Stimulated activated CD4-positive, alpha-beta T cell treated with anti-CD3 and anti-CD28 coated beads, TNF-alpha, amount 100 ng/mL, for 24 hours (primary cell): Measurements from ENCODE around the gene MRPL47.

ENCODE experiments used
- DNase-seq, 3 experiments: peaks; one replicate each; pipeline ENCODE4 v3.0.0-alpha.2; 2020; ENCODE audit warnings: low read depth in 3 of 3

Gene MRPL47

DNA sequence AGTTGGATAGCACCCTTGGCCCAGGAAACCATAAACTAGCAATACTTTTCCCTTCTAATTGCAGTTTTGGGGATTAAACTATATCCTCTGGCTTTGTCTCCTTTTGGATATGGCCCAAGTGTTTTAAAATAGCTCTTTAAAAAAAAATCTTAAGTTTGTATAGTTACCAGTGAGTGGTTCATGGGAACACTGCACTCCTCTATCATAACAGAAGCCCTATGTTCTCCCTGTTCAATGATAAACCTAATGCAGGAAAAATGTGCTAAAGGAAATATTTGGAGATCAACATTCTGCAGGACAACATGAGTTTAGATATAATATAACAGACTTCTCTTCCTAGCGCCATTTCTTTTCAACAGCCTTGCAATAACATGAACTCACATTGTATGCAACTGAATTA is 13.1 kb downstream of the MRPL47 start:
- DNase-seq = no peak

DNA sequence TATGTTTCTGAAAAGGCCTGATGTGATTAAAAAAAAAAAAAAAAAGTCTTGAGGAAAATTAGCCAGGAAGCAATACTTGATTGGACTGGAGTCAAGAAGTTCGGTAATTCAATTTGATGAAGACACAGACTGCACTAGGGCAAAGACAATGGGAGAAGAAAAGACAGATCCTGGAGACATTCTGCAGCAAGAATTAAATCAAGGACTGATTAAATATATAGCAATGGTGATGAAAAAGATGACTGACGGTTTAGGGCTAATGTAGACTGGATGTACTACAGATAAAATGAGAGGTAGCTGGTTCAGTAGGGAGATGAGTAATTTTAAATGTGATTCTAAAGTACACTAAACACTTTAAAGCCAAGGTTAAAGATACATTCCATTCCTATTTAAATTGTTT is 13.8 kb downstream of the MRPL47 start:
- no peak for DNase-seq

DNA sequence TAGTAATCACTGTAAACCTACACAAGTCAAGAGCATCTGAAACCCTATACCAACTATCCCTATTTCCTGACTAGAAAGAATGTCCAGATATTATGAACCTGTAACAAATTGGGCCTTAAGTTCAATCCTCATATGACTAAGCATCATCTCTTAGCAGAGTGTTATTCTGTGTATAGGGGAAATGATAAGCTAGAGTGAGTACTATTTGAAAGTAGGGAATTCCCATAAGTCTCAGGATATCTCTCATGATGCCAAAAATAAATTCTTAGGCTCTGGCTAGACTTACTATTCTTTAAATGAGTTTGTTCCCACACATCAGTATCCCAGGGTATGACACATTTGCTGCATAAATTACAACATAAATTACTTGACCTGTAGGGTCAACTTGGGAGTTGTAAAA is 15.3 kb downstream of the MRPL47 start:
- no peak for DNase-seq

DNA sequence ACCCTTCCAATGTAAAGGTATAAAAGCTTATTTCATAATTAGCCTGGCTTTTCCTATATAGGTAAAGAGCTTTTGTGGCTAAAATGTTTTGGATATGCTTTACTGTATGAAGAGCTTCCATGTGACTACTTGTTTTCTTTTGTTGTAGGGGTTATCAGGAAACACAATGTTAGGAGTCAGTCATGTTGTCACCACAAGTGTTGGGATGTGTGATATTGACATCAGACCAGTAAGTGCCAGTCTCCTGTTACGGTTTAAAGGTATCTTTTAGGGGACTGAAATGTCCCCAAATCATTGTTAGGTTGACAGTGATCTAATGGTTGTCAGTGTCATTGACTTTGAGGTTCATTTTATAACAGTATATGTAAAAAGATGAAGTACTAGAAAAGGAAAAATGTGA is 23.4 kb downstream of the MRPL47 start:
- no peak for DNase-seq

DNA sequence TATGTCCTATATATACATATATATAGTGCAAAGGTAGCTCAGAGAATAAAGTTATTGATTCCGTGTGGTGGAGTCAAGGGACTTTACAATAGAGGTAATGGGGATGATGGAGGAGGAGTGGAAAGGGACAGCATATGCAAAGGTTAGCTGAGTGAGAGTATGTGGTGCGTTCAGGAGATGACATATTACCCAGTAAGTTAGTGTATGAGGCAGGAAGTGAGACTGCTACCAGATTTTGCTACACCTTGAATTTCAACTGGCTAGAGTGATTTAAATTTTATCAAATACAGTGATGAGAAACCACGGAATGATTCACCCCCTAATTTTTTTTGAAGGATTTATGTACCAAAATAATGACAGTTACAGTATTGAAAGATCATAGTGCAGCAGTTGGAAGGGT is 38.9 kb downstream of the MRPL47 start:
- no peak for DNase-seq

DNA sequence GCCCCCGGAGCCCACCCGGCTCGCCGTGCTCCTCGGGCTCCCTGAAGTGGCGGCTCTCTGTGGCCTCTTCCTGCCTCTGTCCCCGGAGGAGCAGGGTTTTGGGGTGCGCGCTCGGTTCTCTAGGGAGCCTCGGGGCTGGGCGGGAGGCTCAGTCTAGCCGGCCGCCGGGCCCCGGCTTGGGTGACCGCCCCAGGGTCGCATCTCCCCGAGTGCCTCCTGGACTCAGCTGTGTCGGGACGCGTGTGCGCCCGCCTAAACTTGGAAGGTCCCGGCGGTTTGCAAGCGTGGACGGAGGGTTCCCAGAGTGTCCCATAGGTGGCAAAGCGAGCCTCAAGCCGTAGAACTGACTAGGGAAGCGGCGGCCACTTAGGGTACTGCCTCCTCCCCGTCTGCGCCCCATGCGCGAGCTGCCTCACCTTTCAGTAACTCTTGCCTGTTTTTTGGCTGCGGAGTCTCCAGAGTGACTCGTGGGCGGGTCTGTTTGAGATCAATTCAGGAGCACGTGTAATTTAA is 41.1 kb downstream of the MRPL47 start:
- peak; percentile 41 to 64 (median 49) for DNase-seq

DNA sequence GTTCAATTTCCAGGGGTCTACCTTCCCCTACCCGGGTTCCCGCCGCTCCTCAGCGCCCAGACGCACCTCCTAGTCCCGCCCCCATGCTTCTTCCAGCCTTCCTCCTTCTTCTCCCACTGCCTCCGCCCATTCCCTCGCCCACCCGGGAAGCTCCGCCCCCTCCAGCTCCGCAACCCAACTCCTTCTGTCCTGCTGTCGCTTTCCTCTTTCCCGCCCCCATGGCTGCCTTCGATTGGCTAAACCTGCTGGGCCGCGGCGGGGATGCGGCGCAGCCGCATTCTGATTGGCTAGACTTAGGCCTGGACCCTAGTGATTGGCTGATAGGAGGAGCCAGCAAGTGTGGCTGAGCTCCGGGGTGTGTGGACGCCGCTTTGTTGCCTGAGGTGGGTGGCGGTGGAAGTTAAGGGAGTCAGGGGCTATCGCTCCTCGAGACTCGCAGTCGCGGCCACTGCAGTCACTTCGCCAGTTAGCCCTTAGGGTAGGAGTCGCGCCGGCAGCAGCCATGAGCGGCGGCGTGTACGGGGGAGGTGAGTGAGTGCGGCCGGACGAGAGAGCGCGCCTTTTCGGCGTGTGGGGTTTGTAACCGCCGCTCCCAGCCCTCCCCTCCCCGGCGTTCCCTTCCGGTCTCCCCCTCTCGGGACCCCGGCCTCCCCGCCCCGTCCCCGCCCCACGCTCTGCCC is 41.7 kb downstream of the MRPL47 start, which contains the start of gene ACTL6A:
Gene ACTL6A (plus strand): TSS at position 336 of the 680 bp plus-strand sequence. CDS start 167 bp downstream, at position 503.
- peak; percentile 98 to 100 (median 99) for DNase-seq

DNA sequence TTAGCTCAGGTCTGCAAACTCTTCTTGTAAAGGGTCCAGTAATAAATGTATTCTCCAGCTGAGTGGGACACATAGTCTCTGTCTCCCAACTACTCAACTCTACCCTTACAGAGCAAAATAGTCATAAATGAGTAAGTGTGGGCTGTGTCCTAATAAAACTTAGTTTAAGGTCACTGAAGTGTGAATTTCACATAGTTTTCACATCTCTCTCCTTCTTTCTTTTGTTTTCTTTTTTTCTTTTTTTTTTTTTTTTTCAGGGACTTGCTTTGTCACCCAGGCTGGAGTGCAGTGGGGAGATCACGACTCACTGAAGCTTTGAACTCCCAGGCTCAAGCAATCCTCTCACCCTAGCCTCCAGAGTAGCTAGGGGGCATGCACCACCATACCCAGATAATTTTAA is 43.6 kb downstream of the MRPL47 start:
- DNase-seq = no peak

DNA sequence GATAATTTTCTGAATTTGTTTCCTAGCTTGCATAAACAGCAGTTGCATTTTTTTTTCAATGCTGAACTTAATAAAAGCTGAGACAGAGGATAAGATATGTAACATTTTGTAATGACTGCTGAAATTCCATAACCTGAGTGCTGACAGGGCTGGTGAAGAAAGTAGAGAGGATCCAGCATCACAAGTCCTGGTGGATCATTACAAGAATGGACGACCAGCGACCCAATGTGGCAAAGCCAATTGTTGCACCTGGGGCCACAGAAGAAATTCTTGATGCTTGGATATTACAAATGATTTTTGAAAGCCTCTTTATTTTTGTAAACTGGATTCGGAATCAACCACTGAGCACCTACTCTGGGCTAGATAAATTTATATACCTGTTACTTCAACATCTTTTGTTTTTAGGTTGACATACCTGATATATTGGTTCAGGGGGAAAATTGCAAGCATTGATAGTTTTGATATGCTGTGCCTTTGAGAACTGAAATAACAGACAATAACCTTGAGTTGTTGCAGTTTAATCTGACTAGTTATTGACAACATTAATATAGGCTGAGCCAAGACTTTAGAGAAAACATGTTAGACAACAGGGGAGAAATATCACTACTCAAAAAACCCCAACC is 45.6 kb downstream of the MRPL47 start:
- DNase-seq = peak in 2 of 3 experiments; percentile 17 to 30

DNA sequence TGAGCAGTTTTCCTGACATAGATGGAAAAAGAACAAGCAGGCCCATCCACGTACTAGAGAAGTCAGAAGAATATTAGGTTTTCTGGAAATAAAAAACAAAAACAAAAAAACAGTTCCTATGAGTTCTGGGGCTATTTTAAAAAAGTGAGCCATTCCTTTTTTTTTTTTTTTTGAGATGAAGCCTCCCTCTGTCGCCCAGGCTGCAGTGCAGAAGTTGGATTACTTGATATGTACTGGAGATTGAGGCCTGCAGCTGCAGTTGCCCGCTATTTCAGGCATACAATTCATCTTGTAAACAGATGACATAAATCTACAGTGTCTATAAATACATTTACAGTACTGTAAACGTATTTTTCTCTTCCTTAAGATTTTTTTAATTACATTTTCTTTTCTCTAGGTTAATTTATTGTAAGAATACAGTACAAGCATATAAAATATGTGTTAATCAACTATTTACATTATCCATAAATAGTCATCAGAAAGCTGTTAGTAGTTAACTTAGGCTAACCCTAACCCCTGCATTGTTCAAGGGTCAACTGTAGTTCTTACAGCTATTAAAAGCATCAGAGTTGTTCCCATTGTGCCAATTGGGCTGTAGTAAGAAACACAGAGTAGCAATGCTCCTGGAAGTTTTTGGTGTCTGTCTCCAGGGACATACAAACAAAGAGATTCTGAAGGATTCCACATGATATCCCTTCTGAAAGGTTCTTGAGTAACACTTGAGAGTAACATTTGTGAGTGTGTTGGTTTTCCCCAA is 52.9 kb downstream of the MRPL47 start:
- DNase-seq = no peak

DNA sequence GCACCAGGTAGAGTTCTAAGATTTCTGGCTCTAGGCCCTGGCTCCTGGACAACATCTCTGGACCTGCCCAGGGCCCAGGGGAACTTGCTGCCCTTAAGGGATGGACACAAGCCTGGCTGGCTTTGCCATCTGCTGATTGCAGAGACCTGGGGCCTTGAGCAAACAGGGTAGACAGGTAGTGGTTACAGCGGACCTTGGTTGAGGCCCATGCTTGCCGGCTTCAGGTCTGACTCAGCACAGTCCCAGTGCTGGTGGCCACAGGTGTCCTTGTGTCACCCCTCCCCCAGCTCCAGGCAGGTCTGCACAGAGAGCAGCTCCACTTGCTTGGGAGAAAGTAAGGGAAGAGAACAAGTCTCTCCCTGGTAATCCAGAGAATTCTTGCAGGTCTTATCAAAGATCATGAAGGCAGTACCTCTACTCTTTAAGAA is 57.6 kb downstream of the MRPL47 start:
- DNase-seq = no peak

DNA sequence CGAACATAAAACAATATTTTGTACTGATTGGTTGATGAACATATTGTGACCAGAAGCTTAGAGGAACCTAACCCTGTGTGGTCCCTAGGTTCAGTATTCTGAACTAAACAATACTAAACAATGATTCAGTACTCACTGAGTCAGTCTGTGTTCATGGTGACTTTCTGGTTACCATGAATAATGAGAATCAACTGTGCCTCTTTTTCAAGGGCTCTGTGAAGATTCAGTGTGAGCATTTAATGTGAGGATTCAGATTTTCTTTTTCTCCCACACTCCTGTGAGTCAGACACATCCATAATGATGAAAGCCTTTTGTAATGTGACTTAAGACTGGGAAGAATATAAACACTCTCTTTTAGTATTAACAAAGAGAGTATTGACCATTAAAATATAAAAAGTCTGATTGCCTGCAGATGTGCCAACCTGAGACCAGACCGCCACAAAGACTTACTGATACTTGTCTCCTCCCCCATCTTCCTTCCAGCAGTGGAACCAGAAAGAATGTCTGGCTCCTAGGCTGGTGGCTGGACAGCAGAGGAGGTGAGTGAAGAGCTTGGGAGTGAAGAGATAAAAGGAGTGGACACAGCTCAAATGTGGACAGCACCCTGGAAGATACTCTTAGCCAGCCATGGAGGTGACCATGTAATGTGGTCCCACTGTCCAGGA is 59.3 kb downstream of the MRPL47 start:
- DNase-seq = no peak

DNA sequence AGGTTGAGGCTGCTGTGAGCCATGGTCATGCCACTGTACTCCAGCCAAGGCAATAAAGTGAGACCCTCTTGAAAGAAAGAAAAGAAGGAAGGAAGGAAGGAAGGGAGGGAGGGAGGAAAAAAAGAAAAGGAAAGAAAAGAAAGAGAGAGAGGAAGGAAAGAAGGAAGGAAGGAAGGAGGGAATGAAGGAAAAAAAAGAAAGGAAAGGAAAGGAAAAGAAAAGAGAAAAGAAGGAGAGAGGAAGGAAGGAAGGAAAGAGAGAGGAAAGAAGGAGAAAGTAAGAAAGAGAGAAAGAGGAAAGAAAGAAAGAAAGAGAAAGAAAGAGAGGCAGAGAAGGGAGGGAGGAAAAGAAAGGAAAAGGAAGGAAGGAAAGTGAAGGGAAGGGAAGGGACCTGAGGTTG is 62.1 kb downstream of the MRPL47 start:
- no peak for DNase-seq

DNA sequence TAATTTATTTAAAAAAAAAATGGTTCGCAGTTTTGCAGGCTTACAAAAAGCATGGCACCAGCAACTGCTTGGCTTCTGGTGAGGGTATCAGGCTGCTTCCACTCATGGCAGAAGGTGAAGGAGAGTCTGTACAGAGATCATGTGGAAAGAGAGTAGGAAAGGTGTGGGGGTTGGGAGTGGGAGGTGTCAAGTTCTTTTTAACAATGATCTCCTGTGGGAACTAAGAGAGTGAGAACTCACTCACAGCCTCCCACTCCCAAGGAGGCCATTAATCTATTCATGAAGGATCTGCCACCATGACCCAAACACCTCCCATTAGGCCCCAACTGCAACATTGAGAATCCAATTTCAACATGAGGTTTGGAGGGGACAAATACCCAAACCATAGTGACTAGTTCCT is 62.8 kb downstream of the MRPL47 start:
- no peak for DNase-seq

DNA sequence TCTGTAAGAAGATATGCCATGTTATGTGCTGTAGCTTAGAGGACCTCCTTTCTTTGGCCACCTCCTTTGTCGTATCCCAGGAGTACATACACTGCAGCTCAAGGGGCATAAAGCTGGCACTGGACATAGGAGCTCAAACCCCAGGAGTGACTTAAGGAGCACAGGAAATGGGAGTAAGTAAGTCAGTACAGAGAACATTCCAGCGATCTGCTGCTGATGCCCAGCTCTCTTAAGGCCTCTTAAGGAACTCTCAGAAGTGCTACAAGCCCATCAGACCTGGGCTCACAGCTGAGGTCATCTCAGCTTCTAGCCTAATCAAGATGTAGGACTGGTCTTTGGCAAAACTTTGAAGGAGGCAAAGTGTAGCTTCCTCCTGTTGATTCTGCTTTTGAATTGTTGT is 63.3 kb downstream of the MRPL47 start:
- DNase-seq = no peak
